ENCODE results near the gene ARL8B.
"Not testable (repeated sequence)": the region's sequence is repeated elsewhere in the genome, so short reads cannot be mapped to it uniquely, and the experiment has no call there.

Gene ARL8B

DNA sequence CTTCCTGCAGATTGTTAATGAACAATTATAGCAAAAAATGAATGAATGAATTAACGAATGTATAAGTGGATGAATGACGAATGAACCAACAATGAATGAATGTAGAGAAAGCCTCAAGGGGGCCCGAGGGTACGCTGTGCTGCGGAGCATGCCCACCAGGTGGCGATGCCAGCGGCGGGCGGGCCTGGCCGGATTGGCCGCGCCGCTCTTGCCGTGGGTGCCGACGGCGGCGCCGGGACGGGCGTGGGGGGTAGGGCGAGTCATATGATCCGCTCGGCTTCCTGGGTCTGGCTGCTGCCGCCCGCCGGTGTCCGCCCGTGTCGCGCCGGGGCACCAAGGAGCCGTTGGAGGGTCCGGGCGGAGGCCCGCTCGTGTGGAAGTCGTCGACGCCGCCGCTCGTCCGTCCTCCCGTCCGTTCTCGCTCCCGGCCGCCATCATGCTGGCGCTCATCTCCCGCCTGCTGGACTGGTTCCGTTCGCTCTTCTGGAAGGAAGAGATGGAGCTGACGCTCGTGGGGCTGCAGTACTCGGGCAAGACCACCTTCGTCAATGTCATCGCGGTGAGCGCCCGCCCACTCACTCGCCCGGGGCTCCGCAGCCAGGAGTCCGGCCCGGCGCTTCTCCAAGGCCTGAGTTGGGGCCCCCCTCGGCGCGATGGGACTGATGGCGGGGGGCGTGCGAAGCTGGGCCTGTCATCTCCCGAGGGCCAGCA is at the start of gene ARL8B:
ARL8B (plus strand) TSS at position 263 of the 711 bp plus-strand sequence; CDS start at position 437, 174 bp downstream.
- DNase-seq = peak; percentile 30 to 91

DNA sequence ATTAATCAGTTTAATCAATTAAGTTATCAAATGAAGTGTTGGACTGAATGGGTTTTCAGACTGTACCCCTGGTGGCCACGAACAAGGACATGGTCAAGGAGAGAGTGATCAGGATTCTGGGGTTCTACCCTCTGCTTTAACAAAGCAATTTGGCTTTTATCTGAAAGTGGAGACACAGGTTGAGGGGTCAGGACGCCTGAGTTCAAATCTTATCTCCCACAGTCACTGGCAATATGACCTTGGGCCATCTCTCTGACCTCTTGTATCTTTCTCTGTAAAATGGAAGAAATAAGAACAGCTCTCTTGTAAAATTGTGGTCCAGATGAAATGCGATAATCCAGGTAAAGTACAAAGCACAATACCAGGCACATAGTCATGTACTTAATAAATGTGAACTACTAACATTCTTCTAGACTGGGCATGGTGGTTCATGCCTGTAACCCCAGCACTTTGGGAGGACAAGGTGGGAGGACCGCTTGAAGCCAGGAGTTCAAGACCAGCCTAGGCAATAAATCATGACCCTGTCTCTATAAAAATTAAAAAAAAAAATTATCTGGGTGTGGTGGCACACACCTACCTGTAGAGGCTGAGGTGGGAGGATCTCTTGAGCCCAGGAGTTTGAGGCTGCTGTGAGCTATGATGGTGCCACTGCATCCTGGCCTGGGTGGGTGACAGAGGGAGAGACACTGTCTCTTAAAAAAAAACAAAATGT is 48.6 kb upstream of the ARL8B start:
- DNase-seq = no peak

DNA sequence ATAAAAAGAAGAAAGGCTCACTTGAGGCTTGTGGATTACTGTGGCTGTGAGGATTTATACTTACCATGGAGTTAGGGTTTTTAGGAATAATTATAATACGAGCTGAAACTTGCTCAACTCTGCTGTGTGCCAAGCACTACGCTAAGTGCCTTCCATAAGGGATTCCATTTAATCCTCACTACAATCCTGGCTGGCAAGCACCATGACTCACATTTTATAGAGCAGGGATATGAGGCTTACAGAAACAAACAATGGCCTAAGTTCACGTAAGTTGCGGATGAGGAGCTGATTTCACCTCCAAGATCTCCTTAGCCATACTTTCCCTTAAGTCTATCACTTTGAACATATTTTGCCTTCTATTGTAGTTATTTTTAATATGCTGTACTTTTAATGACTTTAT is 43.9 kb upstream of the ARL8B start:
- no peak for DNase-seq

DNA sequence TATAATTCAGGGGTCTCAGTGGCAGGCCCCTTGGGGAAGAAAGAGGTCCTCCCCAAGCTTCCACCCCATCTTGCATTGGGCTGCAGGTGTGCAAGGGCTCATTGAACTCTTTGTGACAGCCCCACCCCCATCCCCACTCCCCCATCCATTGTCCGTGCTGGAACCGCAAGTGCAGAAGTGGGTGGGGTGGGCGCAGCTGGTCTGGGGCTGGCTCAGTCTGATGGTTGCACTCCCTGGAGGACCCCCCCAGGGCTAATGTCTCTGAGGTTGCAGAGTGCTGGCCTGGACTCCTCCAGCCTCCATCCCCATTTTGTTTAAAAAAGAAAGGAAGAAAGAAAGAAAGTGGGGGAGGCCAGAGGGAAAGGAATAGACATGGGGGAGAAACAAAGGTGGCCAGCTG is 42.3 kb upstream of the ARL8B start:
- no peak for DNase-seq

DNA sequence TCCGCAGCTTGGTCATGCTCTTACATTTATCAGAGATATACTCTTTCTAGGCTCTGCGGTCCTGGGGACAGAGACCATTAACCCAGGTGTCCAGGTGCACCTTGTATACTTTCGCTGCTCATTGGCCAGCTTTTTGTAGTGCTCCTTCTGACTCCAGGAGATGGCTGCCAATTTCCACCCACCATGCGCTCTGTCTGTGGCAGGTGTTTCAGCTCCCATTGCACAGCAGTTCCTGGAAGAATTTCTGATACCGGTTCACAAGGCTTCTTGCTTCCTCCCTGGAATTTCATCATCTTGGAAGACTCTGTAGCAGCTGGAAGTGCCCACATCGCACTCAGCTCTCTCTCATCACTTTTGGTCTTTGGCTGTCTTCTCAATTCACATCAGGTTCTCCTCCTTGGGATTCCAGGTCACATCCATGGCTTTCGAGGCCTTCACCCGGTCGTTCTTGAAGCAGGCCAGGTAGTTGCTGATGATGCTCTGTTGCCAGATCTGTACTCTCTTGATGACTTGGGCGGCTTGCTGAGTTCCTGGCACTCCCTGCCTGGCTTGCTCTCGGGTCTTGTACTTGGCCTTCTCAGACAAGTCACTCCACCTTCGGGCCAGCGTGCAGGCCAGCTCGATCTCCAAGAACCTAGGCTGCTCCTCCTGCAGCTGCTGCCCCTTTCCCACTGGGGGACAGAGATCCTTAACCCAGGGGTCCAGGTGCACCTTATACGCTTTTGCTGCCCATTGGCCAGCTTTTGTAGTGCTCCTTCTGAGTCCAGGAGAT is 41.1 kb upstream of the ARL8B start:
- DNase-seq = no peak

DNA sequence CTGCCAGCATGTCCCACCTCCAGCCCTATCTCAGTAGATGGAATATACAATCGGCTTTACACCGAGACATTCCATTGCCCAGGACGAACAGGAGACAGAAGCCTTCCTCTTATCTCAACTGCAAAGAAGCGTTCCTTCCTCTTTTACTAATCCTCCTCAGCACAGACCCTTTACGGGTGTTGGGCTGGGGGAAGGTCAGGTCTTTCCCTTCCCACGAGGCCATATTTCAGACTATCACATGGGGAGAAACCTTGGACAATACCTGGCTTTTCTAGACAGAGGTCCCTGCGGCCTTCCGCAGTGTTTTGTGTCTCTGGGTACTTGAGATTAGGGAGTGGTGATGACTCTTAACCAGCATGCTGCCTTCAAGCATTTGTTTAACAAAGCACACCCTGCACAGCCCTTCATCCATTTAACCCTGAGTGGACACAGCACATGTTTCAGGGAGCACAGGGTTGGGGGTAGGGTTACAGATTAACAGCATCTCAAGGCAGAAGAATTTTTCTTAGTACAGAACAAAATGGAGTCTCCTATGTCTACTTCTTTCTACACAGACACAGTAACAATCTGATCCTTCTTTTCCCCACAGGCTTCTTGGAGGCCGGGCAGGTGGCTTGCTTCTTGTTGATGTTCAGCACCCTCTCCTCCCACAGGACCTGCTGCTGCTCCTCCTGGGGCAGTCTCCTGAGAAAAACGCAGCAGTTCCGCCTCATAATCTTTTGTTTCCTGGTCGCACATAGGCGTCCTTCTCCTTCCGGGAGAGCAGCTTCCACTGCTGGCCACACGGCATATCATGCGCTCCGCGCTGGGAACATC is 39.9 kb upstream of the ARL8B start:
- DNase-seq = not testable (repeated sequence)

DNA sequence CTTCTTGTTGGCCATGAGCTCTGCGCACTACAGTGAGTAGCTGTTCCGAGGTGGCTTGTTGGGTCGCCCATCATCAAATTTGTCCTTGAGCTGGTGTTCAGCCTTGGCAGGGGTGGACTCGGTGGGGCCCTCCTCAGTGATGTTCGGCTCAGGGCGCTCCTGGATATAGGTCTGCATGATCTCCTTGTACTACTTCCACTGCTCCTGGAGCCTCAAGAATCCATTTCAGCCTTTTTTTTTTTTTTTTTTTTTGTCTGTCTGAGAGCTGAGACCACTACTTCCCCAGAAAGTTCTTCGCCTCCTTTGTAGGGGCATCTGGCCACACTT is 39.3 kb upstream of the ARL8B start:
- no peak for DNase-seq

DNA sequence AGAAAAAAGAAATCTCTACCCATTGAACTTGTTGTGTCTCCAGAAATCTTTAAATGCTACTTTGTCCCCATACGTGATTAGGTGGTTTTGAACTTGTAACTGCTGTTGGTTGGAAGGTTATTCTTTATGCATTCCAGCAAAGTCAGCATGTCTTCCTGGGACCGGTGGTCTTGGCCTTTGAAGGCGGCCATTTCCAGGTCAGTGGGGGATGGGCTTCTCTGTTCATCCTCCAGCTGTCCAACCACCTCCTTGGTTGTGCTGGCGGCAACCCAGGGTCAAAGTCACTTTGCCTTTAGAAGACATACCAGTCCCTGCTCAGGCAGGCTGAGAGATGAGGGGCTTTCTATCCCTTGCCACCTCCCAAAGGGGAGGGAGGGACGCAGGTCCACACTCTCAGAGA is 37.9 kb upstream of the ARL8B start:
- no peak for DNase-seq

DNA sequence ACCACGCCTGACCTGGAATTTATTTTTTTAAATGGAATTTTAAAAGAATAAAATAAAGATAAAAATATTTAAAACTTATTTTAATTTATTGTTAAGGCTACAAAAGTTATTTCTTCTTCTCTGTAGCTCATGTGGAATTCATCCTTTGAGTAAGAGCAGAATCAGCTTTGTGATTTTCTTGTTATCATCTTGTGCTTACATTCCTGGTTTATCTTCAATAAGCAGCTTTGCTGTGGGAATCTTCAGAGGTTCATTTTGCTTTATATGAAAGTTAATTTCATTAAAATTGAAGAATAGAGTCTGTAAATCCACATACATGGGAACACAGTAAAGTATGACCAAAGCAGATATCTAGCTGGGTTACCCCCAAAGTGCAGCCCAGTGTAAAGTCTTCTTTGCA is 35.4 kb upstream of the ARL8B start:
- no peak for DNase-seq

DNA sequence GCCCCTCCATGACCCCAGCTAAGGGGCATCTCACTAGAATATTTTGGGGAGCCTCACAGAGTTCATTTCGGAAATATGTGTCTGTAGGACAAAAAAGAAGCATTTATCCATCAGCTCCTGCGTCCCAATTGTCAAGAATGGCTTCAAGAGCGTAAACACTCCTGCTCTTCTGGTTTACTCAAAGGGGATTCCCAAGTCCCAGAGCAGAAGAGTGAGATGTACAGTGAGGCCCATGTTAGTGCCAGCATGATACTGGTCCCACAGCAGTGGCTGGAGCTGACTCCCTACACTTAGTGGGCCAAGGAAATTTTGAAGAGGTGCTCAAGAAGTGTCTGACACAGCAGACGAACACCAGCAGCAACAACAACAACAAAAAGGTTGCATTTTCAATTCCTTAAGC is 34.9 kb upstream of the ARL8B start:
- DNase-seq = no peak

DNA sequence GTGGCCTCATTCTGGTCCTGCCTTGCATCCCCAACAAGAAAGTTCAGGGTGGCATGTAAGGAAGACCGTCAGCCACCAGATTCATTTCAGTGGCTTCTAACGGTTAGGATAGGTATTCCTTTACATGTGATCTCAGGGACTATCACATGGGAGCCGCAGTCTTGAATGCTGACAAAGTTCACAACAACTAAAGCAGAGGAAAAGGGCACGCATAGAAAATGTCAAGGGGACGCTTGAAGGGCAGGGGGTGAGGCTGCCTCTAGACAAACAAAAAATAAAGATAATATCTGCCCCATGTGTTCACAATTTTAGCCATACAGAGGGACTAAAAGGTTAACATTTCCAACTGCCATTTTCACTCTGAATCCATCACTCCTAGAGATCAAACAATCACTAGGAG is 31.9 kb upstream of the ARL8B start:
- no peak for DNase-seq

DNA sequence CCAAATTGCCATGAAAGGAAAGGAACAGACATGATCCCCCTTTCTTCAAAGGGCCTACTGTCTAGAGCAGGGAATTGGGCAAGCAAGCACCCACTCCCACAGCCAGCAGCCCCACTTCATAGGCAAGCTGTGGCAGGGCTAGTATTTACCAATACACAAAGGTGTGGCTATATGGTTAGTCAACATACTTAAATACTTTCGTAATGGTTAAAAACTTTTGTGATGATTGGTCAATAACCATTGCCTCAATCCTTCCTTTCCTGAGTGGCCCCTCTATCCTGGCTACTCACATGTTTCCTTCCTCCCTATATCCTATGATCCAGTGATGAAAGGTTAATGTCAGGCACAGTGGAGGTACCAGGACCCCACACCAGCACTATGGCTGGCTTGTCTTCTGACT is 30.1 kb upstream of the ARL8B start:
- DNase-seq = no peak

DNA sequence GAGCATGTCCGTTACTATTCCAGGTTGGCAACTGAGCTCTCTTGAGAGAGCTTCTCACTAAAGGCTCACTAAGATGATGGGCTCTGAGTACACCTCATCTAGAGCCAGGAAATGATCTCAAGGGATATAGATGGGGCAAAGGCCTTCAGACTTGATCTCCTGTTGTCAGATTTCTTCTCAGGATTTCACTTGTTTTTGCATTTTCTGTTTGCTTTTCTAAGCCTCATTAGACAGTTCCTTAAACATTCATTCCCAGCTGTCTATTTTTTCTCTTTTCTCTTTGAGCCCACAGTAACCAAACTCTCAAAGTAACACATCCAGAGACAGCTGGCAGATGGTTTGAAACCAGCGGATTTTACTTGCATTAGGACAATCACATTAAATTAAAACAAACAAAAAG is 28.4 kb upstream of the ARL8B start:
- DNase-seq = no peak

DNA sequence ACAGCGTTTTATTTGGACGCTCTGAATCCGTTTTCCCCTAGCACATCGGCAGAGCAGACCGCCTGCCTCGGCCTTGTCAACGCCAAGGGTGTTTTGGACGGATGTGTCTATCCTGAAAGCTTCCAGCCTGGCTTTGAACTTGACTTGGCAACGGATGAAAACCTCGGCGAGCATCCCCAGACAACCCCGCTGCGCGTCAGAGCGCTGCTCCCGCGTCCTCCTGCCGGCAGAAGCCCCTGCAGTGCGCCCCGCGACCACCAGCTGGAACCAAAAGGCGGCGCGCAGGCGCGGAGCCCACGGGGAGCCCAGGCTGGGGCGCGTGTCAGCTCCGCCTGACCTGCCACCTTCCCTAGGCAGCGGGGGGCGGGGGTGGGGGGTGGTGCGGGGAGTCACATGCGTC is 26.2 kb upstream of the ARL8B start:
- DNase-seq = no peak

DNA sequence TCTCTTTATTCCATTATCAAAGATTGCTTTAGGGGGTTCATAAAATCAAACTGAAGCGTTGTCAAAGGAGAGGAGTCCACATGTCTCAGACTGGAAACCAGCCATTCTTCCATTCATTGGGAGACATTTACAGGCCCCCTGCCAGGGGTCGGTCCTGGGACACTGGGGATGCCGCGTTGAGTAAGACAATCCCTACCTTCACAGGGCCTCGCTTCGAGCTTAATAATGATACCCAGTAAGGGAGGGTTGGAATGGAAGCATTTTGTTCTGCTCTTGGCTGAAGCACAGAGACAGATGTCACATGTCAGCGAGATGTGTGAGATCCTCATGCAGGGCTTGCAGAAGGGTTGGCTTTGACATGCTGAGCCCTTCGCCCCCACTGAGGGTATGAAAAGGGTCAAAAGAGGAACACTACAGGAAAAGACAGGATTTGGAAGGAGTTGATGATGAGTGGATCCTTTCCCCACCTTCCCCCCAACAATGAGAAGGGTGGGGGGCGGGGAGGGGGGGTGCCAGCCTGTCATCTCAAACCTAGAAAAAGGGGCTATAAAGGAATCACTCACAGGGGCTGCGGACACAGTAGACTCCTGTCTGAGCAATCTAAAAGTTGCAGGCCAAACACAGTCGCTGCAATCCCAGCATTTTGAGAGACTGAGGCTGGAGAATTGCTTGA is 25.6 kb upstream of the ARL8B start:
- no peak for DNase-seq

DNA sequence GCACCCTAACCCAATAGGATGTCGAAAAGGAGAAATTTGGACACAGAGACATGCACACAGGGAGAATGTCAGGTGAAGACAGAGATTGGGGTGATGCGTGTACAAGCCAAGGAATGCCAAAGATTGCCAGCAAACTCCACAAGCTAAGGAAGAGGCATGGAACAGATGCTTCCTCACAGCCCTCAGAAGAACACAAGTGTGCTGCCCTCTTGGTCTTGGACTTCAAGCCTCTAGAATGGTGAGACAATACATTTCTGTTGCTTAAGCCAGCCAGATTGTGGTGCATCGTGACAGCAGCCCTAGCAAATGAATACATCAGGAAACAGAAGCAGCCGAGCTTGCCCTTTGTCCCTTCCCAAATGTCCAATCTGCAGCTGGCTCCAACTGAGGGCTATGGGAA is 23.7 kb upstream of the ARL8B start:
- DNase-seq = no peak

DNA sequence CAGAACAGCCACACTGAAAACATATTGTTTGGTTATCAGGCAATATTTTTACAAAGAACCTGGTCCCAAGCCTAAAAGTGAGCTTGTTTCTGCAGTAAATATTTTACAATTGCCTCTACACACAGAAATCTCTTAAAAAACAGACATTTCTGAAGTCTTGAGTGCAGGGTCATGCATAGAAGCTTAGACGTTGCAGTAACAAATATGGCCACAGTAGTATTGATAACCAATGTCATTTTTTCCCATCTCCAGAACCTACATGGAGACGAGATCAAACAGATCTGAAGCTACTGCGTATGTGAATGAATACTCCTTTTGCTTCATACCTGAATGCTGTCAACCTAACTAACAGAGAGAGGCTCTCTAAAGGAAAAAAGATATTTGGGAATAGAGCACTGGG is 19.6 kb upstream of the ARL8B start:
- DNase-seq = no peak

DNA sequence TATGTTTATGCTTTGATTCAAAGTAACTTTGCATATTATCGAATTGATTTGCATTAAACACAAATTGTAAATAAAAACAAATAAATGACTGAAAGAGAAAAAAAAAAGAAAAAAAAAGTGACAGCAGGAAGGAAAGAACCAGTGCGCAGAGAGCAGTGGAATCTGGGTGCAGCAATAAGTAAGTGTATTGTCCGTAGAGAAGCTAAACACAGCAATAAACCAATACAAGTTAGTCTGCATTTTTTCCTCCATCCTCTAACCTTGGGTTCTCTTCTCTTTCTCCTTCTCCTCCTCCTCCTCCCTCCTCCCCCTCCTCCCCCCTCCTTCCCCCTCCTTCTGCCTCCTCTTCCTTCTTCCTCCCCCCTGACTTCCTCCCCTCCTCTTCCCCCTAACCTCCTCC is 18.3 kb upstream of the ARL8B start:
- DNase-seq = no peak

DNA sequence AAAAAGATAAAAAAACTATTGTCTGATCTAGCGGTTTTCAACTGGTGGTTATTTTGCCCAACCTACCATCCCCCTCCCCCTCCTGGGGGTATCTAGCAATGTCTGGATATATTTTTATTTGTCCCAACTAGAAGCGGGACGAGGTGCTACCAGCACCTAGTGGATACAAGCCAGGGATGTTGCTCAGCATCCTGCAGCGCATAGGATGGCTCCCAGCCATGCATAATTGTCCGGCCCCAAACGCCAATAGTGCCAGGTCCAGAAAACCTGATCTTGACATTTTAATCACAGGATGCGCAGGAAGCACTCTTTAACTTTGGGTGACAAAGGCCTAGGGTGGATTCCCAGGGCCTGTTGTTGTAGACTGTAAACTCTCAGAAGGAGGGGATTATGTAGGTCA is 17.0 kb upstream of the ARL8B start:
- no peak for DNase-seq

DNA sequence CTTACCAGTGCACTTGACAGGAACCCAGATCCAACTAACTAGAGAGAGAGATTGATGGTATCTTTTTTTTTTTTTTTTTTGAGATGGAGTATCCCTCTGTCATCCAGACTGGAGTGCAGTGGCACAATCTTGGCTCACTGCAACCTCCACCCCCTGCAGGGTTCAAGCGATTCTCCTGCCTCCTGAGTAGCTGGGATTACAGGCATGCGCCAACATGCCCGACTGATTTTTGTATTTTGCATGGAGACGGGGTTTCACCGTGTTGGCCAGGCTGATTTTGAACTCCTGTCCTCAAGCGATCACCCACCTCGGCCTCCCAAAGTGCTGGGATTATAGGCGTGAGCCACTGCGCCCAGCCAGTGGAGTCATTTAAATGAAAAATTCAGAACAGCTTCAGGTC is 15.7 kb upstream of the ARL8B start:
- DNase-seq = not testable (repeated sequence)

DNA sequence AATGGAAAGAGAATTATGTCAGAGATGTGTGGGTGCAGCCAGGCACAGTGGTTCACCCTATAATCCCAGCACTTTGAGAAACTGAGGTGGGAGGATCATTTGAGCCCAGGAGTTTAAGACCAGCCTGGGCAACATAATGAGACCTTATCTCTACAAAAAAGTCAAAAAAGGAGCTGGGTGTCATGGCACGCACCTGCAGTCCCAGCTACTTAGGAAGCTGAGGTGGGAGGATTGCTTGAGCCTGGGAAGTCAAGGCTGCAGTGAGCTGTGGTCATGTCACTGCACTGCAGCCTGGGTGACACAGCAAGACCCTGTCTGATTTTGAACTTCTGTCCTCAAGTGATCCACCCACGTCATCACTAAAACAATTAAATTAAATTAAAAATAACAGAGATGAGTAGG is 15.2 kb upstream of the ARL8B start:
- DNase-seq = not testable (repeated sequence)

DNA sequence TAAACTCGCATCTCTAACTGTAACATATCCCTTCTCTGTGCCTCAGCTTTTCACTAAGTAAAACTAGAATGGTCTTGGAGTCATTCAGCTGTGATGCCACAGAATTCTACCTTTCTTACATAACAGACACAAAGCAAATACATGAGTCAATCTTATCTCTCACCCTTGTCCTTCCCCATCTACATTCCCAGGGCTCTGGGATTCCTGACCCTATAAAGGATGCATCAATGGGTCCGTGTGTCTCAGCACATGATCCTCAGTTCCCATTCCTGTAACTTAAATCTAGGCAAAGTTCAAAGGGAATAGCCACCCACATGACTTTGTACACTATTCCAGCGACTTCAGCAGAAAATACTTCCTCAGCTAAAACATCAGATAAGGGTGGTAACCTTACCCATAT is 11.8 kb upstream of the ARL8B start:
- DNase-seq = no peak

DNA sequence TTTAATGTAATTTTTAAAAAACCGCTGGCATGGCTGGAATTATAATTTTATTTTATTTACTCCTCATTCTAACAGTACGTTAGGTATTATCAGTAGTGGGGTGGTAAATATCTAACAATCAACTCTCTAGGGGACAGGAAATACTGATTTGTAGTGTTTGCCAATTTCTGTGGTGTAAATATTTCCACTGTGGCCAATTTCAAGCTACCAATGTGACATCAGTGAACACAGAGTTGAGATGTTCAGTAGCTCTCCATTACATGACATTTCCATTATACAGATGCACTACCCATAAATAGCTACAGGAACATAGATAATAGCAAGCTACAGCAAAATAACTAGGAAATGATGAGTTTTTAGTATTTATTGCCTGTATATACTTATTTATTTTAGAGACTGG is 10.0 kb upstream of the ARL8B start:
- no peak for DNase-seq
